ENCODE results near the gene DPYSL3.
A peak's percentile ranks its signal among the peaks of the same experiment; 100 is the strongest.

Gene DPYSL3

DNA sequence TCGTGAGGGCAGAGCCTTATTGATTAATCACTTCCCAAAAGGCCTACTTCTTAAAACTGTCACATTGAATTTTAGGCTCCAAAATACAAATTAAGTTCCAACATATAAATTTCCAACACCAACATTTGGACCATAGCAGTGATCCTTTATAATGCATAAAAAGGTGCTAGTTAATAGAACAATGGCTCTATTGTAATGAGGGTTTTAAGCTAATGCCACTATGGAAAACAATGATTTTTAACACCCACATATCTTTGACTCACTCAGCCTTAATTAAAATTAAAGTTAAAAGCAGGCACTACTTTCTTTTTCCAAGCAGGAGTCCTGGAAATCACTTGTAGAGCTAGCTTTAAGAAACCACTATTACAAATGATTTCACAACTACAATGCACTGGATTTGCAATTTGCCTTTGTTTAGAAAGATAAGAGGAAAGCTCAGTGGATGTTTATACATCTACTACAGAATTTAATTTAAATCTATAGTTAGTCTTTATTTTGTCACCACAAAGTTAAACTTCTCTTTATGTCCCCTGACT is 41.8 kb downstream of the DPYSL3 start:
- no peak for ATAC-seq

DNA sequence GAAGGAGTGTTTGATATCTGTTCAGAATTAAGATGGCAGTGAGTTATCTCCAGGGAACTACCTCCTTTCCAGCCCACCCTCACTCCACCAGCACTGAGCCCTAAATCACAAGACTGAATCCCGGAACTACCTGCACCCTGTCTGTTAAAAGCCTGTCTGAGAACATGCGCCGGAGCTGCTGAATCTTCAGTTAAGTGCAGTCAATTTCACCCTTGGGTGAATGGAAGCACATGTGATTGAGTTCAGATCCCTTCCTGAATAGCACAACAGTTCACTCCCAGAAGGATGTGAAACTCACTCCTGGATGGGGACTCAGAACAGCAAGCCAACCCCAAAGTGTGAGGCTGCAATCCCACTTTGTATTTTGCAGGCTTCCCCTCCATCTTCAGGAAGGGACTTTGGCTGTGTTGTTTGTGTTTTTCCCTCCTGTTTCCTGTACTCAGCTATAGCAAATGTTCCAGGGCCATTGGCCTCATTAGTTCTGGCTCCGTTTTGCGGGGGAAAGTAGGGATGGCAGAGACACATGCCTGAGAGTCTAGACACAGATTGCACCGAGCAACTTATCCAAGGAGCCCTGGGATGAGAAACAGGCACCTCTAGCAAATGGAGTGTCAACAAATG is 43.4 kb downstream of the DPYSL3 start:
- ATAC-seq, result no peak

DNA sequence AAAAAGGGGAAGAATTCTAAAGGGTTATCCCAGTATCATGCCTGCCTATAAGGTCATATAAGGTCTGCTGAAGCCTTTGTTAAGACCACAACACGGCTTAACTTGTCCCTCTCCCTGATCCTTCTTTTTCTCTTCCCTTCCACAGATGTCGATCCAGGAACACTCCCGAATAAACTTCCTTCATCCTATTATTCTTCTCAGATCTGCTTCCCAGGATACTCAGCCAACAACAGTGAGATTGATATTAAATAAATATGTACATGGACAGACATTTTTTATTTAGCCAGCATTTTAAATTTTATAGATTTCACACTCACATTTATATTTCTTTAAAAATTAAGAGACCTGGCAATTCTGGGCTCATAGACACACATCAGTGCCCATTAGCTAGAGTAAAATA is 44.1 kb downstream of the DPYSL3 start:
- ATAC-seq, result no peak

DNA sequence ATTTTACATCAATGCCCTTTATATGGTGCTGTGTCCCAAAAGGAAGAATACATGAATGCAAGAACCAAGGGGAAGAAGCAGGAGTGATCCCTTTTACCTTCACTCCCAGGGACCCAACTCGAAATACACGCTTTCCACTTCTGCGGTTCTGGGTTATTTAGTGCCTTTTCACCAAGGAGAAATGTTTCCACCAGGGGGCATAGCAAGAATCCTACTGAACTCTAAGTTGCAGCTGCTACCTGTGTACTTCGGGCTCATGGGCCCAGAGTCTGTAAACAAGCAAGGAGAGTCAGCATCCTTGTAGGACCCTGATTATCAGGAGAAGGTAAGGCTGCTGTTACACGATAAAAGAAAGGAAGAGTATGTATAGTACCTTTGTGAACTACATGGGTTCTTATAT is 45.7 kb downstream of the DPYSL3 start:
- no peak for ATAC-seq

DNA sequence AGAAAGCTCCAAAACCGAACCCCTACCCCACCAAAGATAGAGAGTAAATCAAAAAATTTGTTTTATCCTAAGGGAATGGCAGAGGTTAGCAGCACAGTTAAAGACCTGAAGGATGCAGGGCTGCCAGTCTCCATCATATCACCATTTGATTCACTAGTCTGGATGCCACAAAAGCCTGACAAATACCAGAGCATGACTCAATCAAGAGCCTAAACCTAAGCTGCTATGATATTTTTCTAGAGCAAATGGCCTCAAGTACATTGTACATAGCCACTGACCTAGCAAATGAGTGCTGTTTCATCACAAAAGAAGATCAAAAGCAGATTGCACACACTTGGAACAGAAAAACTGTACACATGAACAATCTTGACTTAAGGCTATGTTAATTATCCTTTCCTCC is 48.0 kb downstream of the DPYSL3 start:
- no peak for ATAC-seq

DNA sequence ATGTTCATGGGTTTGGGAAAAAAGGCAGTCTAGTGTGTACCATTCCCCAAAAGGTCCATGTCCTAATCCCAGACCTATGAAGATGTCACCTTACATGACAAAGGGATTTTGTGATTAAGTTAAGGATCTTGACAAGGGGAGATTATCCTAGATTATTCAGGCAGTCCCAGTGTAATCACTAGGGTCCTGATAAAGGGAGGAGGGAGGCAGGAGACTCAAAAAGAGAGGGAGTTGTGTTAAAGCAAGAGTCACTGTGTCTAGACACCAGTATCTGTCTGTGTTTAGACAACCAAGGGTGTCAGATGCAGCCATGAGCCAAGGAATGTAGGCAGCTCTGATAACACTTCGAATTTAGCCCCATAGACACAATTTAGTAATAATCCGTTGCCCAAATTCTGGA is 49.5 kb downstream of the DPYSL3 start:
- ATAC-seq, result no peak

DNA sequence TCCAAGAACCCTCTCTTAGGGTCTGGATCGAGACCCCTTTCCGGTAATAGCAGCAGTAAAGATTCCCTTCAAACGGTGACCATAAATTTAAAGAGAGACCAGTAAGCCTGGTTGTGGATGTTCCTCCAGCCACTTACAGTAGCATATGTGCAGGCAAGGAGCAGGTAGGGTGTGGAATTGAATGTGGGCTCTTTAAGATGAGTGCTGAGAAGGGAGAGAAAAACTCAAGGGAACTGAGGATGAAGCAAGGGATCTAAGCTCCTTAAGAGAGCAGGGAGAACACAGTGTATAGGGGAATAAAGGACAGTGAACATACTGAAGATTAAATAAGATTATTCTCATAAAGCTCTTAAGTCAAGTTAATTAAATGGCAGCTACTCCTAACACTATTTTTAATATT is 51.3 kb downstream of the DPYSL3 start:
- no peak for ATAC-seq

DNA sequence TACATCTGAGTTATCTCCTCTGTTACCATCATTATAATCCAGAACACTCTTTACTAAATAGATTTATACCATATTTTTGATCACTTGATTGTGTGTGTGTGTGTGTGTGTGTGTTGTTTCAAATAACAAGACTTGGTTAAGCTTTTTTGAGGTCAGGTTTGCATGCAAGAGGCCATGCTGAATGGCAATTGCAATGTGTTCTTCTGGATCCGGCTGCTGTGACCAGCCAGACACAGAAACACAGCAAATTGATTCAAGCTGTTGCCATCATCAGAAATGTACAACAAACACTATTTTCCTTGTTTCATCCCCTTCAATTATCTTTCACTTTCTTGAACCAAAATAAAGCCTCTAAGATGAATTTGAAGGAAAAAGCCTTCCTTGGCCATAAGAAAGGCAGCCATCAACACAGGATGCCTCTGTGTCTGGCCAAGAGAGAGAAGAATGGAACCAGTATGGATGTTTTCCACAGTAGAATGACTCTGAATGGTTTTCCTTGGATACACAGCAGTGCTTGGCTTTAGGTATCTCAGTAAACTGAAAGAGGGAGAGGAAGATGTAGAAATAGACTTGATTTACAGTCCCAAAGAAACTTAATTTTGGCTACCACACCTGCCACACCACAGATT is 53.9 kb downstream of the DPYSL3 start:
- ATAC-seq, result no peak

DNA sequence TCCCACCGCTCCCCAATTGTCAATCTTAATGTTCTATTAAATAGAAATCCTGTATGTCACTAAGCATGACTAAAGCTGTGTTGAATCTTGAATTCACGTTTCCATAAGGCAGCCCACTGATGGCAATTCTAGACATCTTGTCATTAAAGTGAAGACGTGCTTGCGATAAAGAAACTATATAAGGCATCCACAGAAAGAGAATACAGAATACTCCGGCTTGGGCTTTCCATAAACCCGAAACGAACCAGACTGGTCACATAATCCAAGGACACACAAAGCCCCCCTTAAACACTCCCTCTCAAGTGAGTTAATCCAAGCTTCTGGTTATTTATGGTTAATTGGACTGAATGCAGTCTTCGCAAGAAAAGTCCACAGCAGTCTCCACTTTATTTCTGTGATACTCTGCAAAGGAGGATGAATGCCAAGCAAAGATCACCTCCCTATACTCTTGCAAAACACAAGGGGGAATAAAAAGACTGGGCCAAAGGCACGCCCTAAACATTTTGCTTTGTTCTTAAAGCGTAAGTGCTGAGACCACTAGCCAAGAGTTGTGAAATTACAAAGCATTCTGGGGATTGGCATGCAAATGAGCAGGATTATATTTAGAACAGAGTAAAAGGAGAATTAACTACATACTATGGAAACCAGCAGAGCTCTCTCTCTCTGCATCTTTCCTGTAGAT is 54.7 kb downstream of the DPYSL3 start:
- no peak for ATAC-seq

DNA sequence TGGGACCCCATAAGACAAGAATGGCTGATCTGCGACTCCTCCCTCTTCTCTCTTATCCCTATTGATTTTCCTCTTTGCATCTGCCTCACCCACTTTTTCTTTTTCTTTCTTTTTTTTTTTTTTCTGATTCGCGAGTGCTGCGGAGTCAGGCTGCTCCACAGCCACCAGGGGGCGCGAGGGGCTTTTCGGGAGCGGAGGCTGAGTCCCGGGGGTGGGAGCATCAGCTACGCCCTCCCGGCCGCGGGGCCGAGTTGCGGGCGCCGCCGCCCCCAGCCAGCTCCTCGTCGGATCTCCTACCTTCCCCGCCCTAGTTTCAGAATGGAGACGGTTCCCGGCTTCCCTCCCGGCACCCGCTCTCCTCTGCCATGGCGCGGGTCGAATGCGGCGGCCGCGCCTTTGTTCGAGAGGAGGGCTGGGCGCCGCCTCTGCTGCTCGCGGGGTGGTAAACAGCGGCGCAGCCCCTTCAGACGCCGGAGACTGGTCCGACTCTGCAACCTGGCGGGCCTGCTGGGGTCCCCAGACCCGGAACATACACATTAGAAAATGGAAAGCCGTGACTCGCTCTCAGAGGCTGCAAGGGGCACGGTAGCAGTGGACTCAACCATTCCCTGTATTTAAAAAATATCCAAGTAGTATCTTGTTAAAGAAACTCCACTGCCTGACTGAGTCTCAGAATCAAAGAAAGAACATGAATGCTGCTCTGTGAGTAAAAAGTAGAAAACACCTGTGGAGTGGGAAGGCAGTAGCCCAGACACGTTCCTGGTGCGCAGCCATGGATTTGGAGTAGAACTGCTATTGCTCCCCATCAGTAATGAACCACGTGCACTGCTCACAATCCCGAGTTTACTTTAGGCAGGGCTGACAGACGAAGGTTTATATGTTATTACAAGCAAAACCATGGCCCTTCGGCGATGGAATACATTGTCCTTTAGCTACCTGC is 55.7 kb downstream of the DPYSL3 start:
- ATAC-seq, result peak; percentile 57 to 61

DNA sequence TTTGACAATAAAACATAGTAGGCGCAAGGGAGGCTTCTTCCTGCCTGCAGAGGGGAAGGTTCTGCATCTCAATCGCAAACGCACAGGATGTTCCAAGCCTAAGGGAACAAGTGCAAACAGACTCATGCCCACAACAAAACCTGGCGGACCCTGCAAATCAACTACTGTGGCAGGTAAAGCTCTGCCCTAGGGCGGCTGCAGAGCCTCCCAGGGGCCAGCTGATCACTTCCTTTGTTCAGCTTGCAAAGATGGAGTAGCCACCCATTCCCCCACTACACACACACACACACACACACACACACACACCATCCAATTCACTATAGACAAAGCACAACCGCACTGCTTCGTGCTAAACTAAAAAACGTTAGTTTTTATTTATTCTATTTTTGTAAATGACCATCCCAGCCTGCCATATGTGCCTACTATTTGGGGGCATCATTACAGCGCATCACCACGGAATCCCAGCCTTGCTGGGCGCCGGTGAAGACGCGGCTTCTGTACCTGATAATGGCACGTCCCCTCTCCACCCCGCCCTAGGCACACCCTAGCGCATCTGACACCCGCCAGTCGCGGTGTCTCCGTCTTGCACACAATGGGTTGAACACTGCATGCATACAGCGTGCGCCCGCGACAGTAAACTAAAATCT is 57.6 kb downstream of the DPYSL3 start:
- no peak for ATAC-seq

DNA sequence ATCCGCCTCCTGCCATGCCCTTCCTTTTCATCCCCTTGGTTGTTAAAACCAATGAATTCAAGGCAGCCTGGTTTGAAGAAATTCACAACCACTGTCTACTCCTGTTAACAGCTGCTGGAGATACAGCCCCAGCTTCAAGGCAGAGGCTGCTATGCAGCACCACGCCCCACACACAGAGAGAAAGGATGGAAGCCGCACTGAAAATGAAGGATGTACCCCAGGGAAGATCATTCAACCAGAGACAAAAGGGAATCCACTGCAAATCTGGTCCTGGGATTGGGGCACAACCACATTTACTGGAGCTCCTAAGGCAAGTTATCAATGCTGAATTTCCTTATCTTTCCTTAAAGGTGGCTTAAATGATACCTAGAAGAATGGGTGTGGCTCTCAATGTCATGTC is 58.7 kb downstream of the DPYSL3 start:
- ATAC-seq, result no peak

DNA sequence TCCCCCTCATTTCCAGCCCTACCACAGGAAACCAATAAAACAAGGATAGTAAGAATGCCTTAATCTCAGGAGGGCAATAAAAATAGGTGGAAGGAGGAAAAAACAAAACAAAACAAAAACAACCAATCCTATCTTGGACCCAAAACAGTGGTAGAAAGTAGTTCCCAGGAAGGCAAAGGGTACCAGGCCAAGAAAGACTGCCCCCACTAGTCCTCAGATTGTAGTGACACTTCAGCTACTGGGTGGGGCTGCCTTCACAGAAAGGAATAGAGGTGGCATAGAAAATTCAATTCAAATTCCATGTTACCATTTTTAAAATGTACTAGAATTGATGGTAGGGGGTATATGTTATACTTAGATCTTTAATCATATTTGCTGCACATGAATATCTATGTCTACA is 59.3 kb downstream of the DPYSL3 start:
- no peak for ATAC-seq

DNA sequence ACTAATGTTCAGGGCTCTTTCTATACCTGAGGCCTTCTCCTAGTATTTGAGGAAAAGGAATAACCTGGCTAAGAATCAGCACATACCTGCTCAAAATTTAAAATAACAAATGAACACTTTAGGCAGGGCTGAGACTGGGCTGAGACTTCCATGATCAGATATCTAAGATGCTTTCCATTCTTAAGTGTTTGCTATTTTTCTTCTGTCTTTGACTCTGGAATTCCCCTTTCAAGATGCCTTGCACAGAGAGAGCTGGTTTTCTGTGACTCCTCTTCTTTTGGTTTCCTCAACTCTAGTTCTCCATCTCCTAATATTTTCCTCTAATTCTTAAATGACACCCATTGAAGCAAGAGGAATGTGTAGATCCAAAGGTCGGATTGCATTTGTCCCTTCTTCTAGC is 61.1 kb downstream of the DPYSL3 start:
- ATAC-seq, result no peak

DNA sequence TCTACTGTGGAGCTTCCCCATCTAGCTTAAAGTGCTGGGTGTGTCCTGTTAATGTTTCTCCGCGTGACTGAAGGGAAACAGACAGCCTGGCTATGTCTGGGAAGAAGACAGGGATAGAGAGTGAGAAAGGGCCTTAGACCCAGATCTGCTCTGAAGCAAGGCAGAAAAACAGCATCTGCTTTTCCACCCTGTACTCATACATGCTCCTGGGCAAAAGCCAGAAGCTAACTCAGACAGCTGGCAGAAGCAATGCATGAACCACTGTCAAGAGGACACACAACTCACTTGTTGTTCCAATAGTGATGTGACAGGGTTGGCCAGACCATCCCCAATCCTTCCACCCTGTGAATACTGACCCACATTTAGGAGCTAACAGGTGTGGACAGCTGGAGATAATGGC is 63.3 kb downstream of the DPYSL3 start:
- no peak for ATAC-seq

DNA sequence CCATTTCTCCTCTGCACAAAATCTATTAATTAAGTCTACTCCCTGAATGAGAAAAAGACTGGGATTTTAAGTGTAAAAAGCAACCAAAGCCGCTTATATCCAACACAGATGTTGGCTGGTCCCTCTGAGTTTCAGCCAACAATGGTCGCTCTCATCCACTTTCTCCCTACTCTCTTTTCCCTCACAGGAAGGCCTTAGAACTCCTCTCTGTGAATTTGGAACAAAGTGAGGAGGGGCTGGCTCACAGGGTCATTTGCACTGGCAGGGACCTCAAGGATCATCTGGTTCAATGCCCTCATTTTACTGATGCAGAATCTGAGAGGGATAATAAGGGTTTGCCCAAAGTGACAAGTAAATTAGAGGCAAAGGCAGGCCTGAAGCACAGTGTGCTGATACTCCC is 64.0 kb downstream of the DPYSL3 start:
- no peak for ATAC-seq

DNA sequence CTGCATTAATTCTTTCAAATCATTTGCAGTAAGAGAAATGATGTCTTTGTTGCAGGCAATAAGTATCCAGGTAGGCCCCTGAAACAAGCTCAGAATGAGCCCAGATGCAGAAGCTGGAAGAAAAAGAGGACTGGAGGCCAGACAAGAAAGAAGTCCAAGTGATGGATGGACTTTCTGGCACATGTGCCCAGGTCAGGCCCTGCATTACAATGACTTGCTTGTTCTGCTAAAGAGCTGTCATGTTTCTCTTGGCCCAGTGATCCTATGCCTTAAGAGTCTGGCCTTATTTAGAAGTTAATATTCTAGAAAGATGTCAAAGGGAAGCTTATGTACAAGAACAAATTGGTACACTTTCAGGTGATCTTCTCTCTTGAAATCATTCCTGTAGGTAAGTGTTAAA is 64.8 kb downstream of the DPYSL3 start:
- ATAC-seq, result no peak

DNA sequence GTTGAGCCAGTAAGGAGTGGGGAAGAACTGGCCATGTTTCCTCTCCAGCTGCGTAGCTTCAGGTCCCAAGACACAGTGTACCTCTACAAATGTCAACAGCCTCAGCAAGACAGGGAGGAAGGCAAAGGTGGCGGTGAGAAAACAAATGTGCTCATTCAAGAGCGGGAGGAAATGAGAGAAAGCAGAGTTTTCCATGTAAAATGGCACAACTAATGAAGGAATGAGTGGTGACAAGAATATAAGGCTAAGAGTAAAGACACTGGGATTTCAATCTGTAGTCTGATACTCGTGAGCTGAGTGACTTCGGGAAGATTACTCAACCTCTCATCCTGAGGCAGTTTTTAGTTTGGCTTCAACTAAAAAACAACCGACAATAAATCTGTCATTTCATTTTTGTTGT is 67.6 kb downstream of the DPYSL3 start:
- ATAC-seq, result no peak

DNA sequence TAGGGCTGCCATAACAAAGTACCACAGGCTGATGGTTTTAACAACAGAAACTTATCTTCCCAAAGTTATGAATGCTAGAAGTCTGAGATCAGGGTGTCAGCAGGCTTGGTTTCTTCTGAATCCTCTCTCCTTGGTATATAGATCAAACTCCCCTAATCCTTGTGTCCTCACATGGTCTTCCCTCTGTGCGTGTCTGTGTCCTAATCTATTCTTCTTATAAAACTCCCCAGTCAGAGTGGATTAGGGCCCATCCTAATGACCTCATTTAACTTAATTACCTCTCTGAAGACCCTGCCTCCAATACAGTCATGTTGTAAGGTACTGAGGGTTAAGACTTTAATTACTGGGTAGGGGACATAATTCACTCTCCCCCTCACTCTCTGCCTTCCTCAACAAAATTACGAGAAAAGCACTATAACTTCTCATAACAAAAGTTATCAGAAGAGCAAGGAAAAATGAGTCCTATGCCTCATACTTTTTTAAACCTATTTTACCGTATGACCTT is 68.6 kb downstream of the DPYSL3 start:
- ATAC-seq, result no peak

DNA sequence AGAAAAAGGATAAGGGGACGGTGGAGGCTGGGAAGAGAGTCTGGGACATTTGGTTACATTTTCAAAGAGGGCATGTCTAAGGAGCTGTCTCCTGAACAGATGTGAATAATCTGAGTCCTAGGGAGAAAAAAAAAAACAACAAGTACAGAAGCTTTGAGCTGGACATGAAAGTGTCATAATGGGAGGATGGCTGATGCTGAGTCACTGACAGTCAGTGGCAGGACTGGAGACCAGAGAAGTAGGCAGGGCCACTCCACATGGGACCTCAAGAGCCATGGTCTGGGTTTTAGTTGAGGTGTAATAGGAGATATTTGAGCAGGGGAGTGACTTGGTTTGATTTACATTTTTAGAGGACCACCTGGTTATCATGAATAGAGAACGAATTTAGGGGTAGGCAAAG is 70.6 kb downstream of the DPYSL3 start:
- ATAC-seq, result no peak

DNA sequence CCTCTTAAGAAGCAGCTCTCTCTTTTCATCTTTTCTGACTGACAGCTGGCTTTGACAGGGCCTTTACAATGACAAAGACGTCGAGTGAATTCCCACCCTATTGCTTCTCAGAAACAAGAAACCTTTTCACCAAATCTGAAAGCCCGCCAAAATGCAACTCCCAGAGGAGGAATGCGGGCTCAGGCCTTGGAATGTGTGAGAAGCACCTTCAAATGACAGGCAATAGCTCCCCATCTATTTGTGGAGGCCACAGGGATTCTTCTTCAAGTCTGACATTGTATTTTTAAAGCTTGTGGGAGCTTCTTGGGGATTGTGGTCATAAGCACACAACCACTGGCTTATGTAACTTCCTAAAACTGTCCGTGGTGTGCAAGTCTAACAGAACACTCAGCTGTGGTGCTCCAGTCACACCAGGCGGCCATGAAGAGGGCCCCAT is 72.7 kb downstream of the DPYSL3 start:
- ATAC-seq, result no peak

DNA sequence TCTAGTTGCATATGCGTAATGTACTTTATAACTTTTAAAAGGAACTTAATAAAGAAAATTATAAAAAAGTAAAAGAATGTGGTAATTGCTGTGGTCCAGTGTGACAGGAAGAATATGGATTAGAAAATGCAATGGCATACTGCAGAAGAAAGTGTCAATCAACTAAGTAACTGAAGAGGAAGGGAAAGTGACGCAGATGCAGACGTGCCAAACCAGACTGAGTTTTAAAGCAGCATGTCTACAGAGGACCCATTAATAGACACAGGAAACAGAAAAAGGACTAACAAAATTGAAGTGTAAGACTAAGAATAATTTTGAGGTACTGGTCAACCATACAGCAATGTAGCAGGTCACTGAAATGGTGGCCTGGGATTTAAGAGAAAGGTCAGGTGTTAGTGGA is 73.3 kb downstream of the DPYSL3 start:
- no peak for ATAC-seq

Measured in activated CD4-positive, CD25-positive, alpha-beta regulatory T cell treated with anti-CD3 and anti-CD28 coated beads, Interleukin-2, amount 50 U/mL, for 24 hours (primary cell).